ENCODE results near the gene REM2.

Gene REM2

GRCh38 chr14:22901799-22902198 lies 18.8 kb downstream of the REM2 start:
- TF ChIP-seq TAF1 (IDR thresholded peaks at IDR 0.05; ENCODE audit: borderline replicate concordance, insufficient read depth, low read length) = no peak

DNA sequence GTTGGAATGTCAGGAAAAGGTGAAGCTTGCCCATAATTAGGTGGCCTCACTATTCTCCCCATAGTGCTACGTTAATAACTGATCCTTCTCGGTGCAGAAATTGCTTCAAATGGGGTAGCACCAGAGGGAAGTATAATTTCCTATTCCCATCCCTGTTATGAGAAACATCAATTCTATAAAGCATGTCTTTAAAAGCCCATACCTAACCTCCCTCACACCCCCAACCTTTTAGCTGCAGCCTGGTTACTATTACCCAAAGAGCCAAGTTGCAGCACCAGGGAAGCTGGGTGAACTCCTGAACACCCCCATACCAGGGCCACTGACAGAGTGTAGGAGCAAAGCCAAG lies 20.7 kb downstream of the REM2 start:
- no peak for TF ChIP-seq POLR2AphosphoS5 (IDR thresholded peaks at IDR 0.05; ENCODE audit: low read depth, low read length)
- TF ChIP-seq TAF1 (IDR thresholded peaks at IDR 0.05; ENCODE audit: borderline replicate concordance, insufficient read depth, low read length) = no peak
- no peak for TF ChIP-seq FOXP2 (optimal IDR thresholded peaks at IDR 0.05; ENCODE audit: borderline replicate concordance, extremely low read depth, extremely low read length, insufficient read depth)
- no peak for TF ChIP-seq SIN3A (IDR thresholded peaks at IDR 0.05; ENCODE audit: borderline replicate concordance, insufficient read depth, low read length)
- TF ChIP-seq, protein P1, sequence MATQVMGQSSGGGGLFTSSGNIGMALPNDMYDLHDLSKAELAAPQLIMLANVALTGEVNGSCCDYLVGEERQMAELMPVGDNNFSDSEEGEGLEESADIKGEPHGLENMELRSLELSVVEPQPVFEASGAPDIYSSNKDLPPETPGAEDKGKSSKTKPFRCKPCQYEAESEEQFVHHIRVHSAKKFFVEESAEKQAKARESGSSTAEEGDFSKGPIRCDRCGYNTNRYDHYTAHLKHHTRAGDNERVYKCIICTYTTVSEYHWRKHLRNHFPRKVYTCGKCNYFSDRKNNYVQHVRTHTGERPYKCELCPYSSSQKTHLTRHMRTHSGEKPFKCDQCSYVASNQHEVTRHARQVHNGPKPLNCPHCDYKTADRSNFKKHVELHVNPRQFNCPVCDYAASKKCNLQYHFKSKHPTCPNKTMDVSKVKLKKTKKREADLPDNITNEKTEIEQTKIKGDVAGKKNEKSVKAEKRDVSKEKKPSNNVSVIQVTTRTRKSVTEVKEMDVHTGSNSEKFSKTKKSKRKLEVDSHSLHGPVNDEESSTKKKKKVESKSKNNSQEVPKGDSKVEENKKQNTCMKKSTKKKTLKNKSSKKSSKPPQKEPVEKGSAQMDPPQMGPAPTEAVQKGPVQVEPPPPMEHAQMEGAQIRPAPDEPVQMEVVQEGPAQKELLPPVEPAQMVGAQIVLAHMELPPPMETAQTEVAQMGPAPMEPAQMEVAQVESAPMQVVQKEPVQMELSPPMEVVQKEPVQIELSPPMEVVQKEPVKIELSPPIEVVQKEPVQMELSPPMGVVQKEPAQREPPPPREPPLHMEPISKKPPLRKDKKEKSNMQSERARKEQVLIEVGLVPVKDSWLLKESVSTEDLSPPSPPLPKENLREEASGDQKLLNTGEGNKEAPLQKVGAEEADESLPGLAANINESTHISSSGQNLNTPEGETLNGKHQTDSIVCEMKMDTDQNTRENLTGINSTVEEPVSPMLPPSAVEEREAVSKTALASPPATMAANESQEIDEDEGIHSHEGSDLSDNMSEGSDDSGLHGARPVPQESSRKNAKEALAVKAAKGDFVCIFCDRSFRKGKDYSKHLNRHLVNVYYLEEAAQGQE (IDR thresholded peaks at IDR 0.05; ENCODE audit: insufficient read depth in 1 of 2, low read depth in 2 of 2, low read length in 2 of 2) = no peak

GRCh38 chr14:22905627-22906026 lies 22.6 kb downstream of the REM2 start:
- TF ChIP-seq POLR2AphosphoS5 (IDR thresholded peaks at IDR 0.05; ENCODE audit: low read depth, low read length) = no peak
- no peak for TF ChIP-seq FOXP2 (optimal IDR thresholded peaks at IDR 0.05; ENCODE audit: borderline replicate concordance, extremely low read depth, extremely low read length, insufficient read depth)
- TF ChIP-seq TAF1 (IDR thresholded peaks at IDR 0.05; ENCODE audit: borderline replicate concordance, insufficient read depth, low read length) = no peak
- TF ChIP-seq SIN3A (IDR thresholded peaks at IDR 0.05; ENCODE audit: borderline replicate concordance, insufficient read depth, low read length) = no peak
- TF ChIP-seq, protein P1 (IDR thresholded peaks at IDR 0.05; ENCODE audit: insufficient read depth in 1 of 2, low read depth in 2 of 2, low read length in 2 of 2) = no peak

DNA sequence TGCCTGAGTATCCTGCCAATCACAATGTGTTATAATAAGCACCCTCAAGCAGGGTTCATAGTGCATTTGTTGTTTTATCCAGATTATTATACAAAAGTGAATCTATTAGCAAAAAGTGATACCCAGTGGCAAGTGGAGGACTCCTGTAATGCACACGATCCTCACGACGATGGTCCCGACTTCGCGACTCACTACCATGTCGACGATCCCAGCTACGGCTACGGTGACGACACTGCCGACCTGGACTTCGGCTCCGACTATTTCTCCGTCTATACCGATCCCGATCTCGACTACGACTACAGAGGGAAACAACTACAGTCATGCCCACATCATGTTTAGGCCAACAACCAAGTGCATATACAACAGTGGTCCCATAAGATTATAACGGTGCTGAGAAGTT lies 23.1 kb downstream of the REM2 start:
- TF ChIP-seq POLR2AphosphoS5 (IDR thresholded peaks at IDR 0.05; ENCODE audit: low read depth, low read length) (no peak), TAF1 (IDR thresholded peaks at IDR 0.05; ENCODE audit: borderline replicate concordance, insufficient read depth, low read length) (no peak), FOXP2 (optimal IDR thresholded peaks at IDR 0.05; ENCODE audit: borderline replicate concordance, extremely low read depth, extremely low read length, insufficient read depth) (no peak), SIN3A (IDR thresholded peaks at IDR 0.05; ENCODE audit: borderline replicate concordance, insufficient read depth, low read length) (no peak)
- TF ChIP-seq, protein P1 (IDR thresholded peaks at IDR 0.05; ENCODE audit: insufficient read depth in 1 of 2, low read depth in 2 of 2, low read length in 2 of 2) = no peak

DNA sequence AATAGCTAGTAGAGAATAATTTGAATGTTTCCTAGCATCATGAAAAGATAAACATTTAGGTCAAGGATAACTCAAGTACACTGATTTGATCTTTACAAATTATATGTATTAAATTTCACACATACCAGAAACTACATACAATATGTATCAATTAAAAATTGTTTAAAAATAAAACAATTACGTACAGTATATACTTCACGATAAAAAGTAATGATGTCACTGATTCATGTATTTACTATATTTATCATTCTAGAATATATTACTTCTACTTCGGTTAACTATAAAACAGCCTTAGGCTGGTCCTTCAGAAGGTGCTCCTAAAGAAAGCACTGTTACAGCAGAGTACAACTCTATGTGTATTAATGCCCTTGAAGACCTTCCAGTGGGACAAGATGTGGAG lies 24.4 kb downstream of the REM2 start:
- TF ChIP-seq, protein P1 (IDR thresholded peaks at IDR 0.05; ENCODE audit: insufficient read depth in 1 of 2, low read depth in 2 of 2, low read length in 2 of 2) = no peak
- no peak for TF ChIP-seq FOXP2 (optimal IDR thresholded peaks at IDR 0.05; ENCODE audit: borderline replicate concordance, extremely low read depth, extremely low read length, insufficient read depth)
- TF ChIP-seq POLR2AphosphoS5 (IDR thresholded peaks at IDR 0.05; ENCODE audit: low read depth, low read length) = no peak
- TF ChIP-seq TAF1 (IDR thresholded peaks at IDR 0.05; ENCODE audit: borderline replicate concordance, insufficient read depth, low read length) = no peak
- no peak for TF ChIP-seq SIN3A (IDR thresholded peaks at IDR 0.05; ENCODE audit: borderline replicate concordance, insufficient read depth, low read length)
